Left forelimb (tissue), 1 donor: Measurements from ENCODE around the gene IFNA4.

Experiments used
- DNase-seq: peaks from one replicate; pipeline ENCODE4 v3.0.0-alpha.2; 2018; ENCODE audit warnings: low spot score

Gene IFNA4

GRCh38 chr9:21165516-21165915 is 21.9 kb downstream of the IFNA4 start:
- DNase-seq = no peak

GRCh38 chr9:21160178-21160577 is 27.2 kb downstream of the IFNA4 start:
- no peak for DNase-seq

GRCh38 chr9:21155501-21155900 is 31.9 kb downstream of the IFNA4 start:
- no peak for DNase-seq

- DNase-seq = no peak
Measured at GRCh38 chr9:21154018-21154608, 33.3 kb downstream of the IFNA4 start.

- no peak for DNase-seq
Measured at GRCh38 chr9:21153336-21154017, 33.9 kb downstream of the IFNA4 start.

GRCh38 chr9:21144603-21145002 is 42.8 kb downstream of the IFNA4 start:
- DNase-seq = no peak

GRCh38 chr9:21141427-21141882 is 45.9 kb downstream of the IFNA4 start, which contains the start of gene IFNW1:
IFNW1 (minus strand) TSS chr9:21141832; CDS start chr9:21141570, 262 bp downstream.
- no peak for DNase-seq

GRCh38 chr9:21137020-21137419 is 50.4 kb downstream of the IFNA4 start:
- DNase-seq = no peak
